Colonic mucosa (tissue), 4 donors: ENCODE measurements around the gene OSBP2. TPM values are rescaled to one million over a fixed set of nuclear protein-coding genes. Genes with fewer than 3 reads are reported as not detected.
A peak's percentile ranks its signal among the peaks of the same experiment; 100 is the strongest.

ENCODE experiments used
- DNase-seq: peaks from one replicate; pipeline ENCODE4 v3.0.0-alpha.2; 2020
- H3K27ac ChIP-seq: fragments of 200-600 bp; one replicate; pipeline ENCODE4 v1.8.0; 2021
- H3K27me3 ChIP-seq: fragments of 200-600 bp; one replicate; pipeline ENCODE4 v1.8.0; 2021
- H3K36me3 ChIP-seq: fragments of 200-600 bp; one replicate; pipeline ENCODE4 v1.8.0; 2021
- H3K4me1 ChIP-seq: fragments of 200-600 bp; one replicate; pipeline ENCODE4 v1.8.0; 2021; ENCODE audit warnings: mild to moderate bottlenecking
- H3K4me3 ChIP-seq: fragments of 200-600 bp; one replicate; pipeline ENCODE4 v1.8.0; 2021
- H3K9ac ChIP-seq, 2 donors: one replicate each; pipeline ENCODE4 v1.7.0; 2013; ENCODE audit warnings: control low read depth in 2 of 2, low read depth in 2 of 2, low read length in 2 of 2
- H3K9me3 ChIP-seq: fragments of 200-600 bp; one replicate; pipeline ENCODE4 v1.8.0; 2021
- CTCF ChIP-seq: fragments of 200-600 bp; IDR thresholded peaks from one replicate; pipeline ENCODE4 v1.8.0; 2022; ENCODE audit warnings: antibody characterized with exemption, mild to moderate bottlenecking
- intact Hi-C: fragments of 100-400 bp; cut with DNase I; formaldehyde crosslinking; loops from one replicate; pipeline ENCODE4 v1.14.1; 2022
- total RNA-seq, 2 donors: library from RNA; stranded (reverse); fragmentation: NEBNext Ultra II Directional in 1 of 2; extraction: Animal tissue kit (Norgen Biotek cat#: 25700) in 1 of 2; gene quantifications; one replicate each; pipeline ENCODE4 v1.2.1, GENCODE V29; 2021
- donor health status: healthy.
- donor health status: DM: no; HTN: no; CAD: no.
- donor health status: DM: no; HTN: no; CAD: no.

The OSBP2 gene
- total RNA-seq, 2 donors from 2014 or later: 3.2 to 4.3 TPM

- TF ChIP-seq CTCF: no peak
- H3K27ac ChIP-seq: no peak overlapping the region
- no peaks in the 10 kb centered on the region for H3K9me3 ChIP-seq
- H3K4me3 ChIP-seq: no peak overlapping the region
- H3K27me3 ChIP-seq: no peaks in the 10 kb centered on the region
- DNase-seq: no peak
- H3K36me3 ChIP-seq: no peaks in the 10 kb centered on the region
- no peak overlapping the region for H3K9ac ChIP-seq
- intact Hi-C loops: loop anchor here (2.0 to 10.0 kb wide), 3 partner anchors 121 to 311 kb away; partner anchors contain the start of gene SLC35E4
- H3K4me1 ChIP-seq: no peaks in the 10 kb centered on the region
Measured at GRCh38 chr22:30755759-30756124, 61.1 kb downstream of the OSBP2 start.

GRCh38 chr22:30763815-30764673 lies 69.4 kb downstream of the OSBP2 start:
- intact Hi-C loops: loop anchor here (5.0 kb wide), 1 partner anchor 153 kb away; no protein-coding TSS in a partner anchor
- Histone ChIP-seq H3K27ac (no peak overlapping the region), H3K27me3 (no peaks in the 10 kb centered on the region), H3K9ac (no peak overlapping the region), H3K4me3 (no peak overlapping the region), H3K4me1 (no peaks in the 10 kb centered on the region), H3K36me3 (no peaks in the 10 kb centered on the region), H3K9me3 (no peaks in the 10 kb centered on the region)
- DNase-seq: peak; percentile 56
- peak; percentile 51 for TF ChIP-seq CTCF

GRCh38 chr22:30767661-30768060 lies 73.0 kb downstream of the OSBP2 start:
- Histone ChIP-seq H3K27ac (no peak overlapping the region), H3K9me3 (no peaks in the 10 kb centered on the region), H3K4me1 (no peaks in the 10 kb centered on the region), H3K36me3 (no peaks in the 10 kb centered on the region), H3K27me3 (no peaks in the 10 kb centered on the region), H3K4me3 (no peak overlapping the region), H3K9ac (no peak overlapping the region)
- TF ChIP-seq CTCF: no peak
- intact Hi-C loops: no loop called here
- peak; percentile 26 for DNase-seq

- Histone ChIP-seq H3K4me3 (no peak overlapping the region), H3K36me3 (no peaks in the 10 kb centered on the region), H3K4me1 (no peaks in the 10 kb centered on the region), H3K9ac (no peak overlapping the region), H3K9me3 (no peaks in the 10 kb centered on the region), H3K27me3 (no peaks in the 10 kb centered on the region), H3K27ac (no peak overlapping the region)
- no peak for TF ChIP-seq CTCF
- intact Hi-C loops: no loop called here
- DNase-seq: no peak
Measured at GRCh38 chr22:30770716-30771115, 76.0 kb downstream of the OSBP2 start.

GRCh38 chr22:30773919-30774318 lies 79.2 kb downstream of the OSBP2 start:
- intact Hi-C loops: no loop called here
- H3K36me3 ChIP-seq: no peaks in the 10 kb centered on the region
- no peak for DNase-seq
- no peaks in the 10 kb centered on the region for H3K27me3 ChIP-seq
- TF ChIP-seq CTCF: no peak
- H3K9ac ChIP-seq: no peak overlapping the region
- H3K27ac ChIP-seq: no peak overlapping the region
- H3K4me1 ChIP-seq: no peaks in the 10 kb centered on the region
- no peaks in the 10 kb centered on the region for H3K9me3 ChIP-seq
- H3K4me3 ChIP-seq: no peak overlapping the region
